ENCODE data around the gene FNDC5. TPM values are rescaled to one million over a fixed set of nuclear protein-coding genes. Genes with fewer than 3 reads are reported as not detected.

FNDC5 gene
- polyA plus RNA-seq (2011; rRNA removed) (0.26 and 0.78 TPM in 2 replicates), polyA plus RNA-seq (2017; fragmentation: RNase III; extraction: RNeasy Plus Mini Kit Qiagen cat#74134 plus additional on column Dnase treatment) (0.35 to 0.99 TPM (median 0.98 TPM) in 3 replicates), polyA minus RNA-seq (2011; rRNA and poly(A)+ RNA removed) (0.97 TPM in 1 of 2 replicates, not detected in the other)
- 0.28 and 0.53 TPM in 2 replicates for polyA plus RNA-seq (2012; cell fraction: cytosol; rRNA removed)
- 0.39 and 0.71 TPM in 2 replicates for polyA plus RNA-seq (2012; cell fraction: nucleus; rRNA removed)

GRCh38 chr1:32870615-32871363 is at the start of gene FNDC5:
FNDC5 (minus strand) TSS chr1:32870912.
- peak within 1 kb of the TSS; percentile 52 to 84; a peak in 4 of 6 replicates for H3K27ac ChIP-seq
- CTCF ChIA-PET = interaction anchor here (0.7 to 3.6 kb wide), 10 partner anchors 9 to 450 kb away, joined by 3 to 22 read pairs (median 4); no protein-coding TSS in a partner anchor
- peak within 1 kb of the TSS; percentile 98 for H3K4me2 ChIP-seq
- TF ChIP-seq NR3C1 (IDR thresholded peaks at IDR 0.05) = no peak
- no peak for TF ChIP-seq HOXB13 (CRISPR knock-in tag; IDR thresholded peaks at IDR 0.05; ENCODE audit: low read depth)
- no peak for TF ChIP-seq KDM1A (IDR thresholded peaks at IDR 0.05; ENCODE audit: low read depth)
- TF ChIP-seq FOSL2 (IDR thresholded peaks at IDR 0.05) = no peak
- TF ChIP-seq FOSL2 (CRISPR knock-in tag; IDR thresholded peaks at IDR 0.05) = no peak
- no peak for TF ChIP-seq JUNB (IDR thresholded peaks at IDR 0.05)
- no peak for TF ChIP-seq ZNF302 (CRISPR knock-in tag; IDR thresholded peaks at IDR 0.05)
- no peak for TF ChIP-seq RAD21 (conservative IDR thresholded peaks at IDR 0.05 in 1 of 2, IDR thresholded peaks at IDR 0.05 in 1 of 2)
- no peak for TF ChIP-seq CHD2 (IDR thresholded peaks at IDR 0.05; ENCODE audit: low read length, partially characterized antibody)
- no peak for TF ChIP-seq POLR2AphosphoS2 (conservative IDR thresholded peaks at IDR 0.05; ENCODE audit: low read length)
- no peak for TF ChIP-seq PHF8 (IDR thresholded peaks at IDR 0.05; ENCODE audit: borderline replicate concordance, low read depth)
- peak; percentile 39 to 66 for ATAC-seq
- DNase-seq (ENCODE audit: low read depth in 1 of 2, low spot score in 1 of 2) = no peak
- H3K4me3 ChIP-seq = peak within 1 kb of the TSS; percentile 58
- POLR2A ChIA-PET = interaction anchor here (1.4 kb wide), 1 partner anchor 210 kb away, joined by 4 read pairs; no protein-coding TSS in a partner anchor
- no CpG with 5 or more reads among the region's 99 CpGs for WGBS (ENCODE audit: missing lambda C conversion rate)
- H3K4me1 ChIP-seq = 0 out of 3 replicates have a peak, but pooled peaks cover 2% of the 10 kb centered on the region
- H3K9me3 ChIP-seq = no peaks in the 10 kb centered on the region
- no peak for FAIRE-seq

- FAIRE-seq = no peak
- POLR2A ChIA-PET = no interaction called here
Measured at GRCh38 chr1:32919811-32920733, 49.4 kb upstream of the FNDC5 start.

More at GRCh38 chr1:32919811-32920733, 49.4 kb upstream of the FNDC5 start:
- TF ChIP-seq EHF (CRISPR knock-in tag; IDR thresholded peaks at IDR 0.05) (no peak), KDM1A (IDR thresholded peaks at IDR 0.05; ENCODE audit: low read depth) (no peak), BCL3 (IDR thresholded peaks at IDR 0.05) (no peak), NR3C1 (IDR thresholded peaks at IDR 0.05) (no peak), EHMT2 (IDR thresholded peaks at IDR 0.05; ENCODE audit: low read depth) (no peak), HOXB13 (CRISPR knock-in tag; IDR thresholded peaks at IDR 0.05; ENCODE audit: low read depth) (no peak), FOXS1 (CRISPR knock-in tag; IDR thresholded peaks at IDR 0.05) (no peak), RFX5 (IDR thresholded peaks at IDR 0.05) (no peak), NFE2L2 (conservative IDR thresholded peaks at IDR 0.05; ENCODE audit: low read length) (no peak), NPAS2 (CRISPR knock-in tag; IDR thresholded peaks at IDR 0.05; ENCODE audit: borderline replicate concordance) (no peak), HEYL (CRISPR knock-in tag; IDR thresholded peaks at IDR 0.05) (no peak), FOSB (CRISPR knock-in tag; IDR thresholded peaks at IDR 0.05) (no peak), HDAC2 (IDR thresholded peaks at IDR 0.05) (no peak), CHD4 (IDR thresholded peaks at IDR 0.05; ENCODE audit: borderline replicate concordance) (no peak), MAZ (IDR thresholded peaks at IDR 0.05; ENCODE audit: borderline replicate concordance, low read depth, low read length) (no peak)
- TF ChIP-seq, protein P1, sequence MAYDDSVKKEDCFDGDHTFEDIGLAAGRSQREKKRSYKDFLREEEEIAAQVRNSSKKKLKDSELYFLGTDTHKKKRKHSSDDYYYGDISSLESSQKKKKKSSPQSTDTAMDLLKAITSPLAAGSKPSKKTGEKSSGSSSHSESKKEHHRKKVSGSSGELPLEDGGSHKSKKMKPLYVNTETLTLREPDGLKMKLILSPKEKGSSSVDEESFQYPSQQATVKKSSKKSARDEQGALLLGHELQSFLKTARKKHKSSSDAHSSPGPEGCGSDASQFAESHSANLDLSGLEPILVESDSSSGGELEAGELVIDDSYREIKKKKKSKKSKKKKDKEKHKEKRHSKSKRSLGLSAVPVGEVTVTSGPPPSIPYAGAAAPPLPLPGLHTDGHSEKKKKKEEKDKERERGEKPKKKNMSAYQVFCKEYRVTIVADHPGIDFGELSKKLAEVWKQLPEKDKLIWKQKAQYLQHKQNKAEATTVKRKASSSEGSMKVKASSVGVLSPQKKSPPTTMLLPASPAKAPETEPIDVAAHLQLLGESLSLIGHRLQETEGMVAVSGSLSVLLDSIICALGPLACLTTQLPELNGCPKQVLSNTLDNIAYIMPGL (CRISPR knock-in tag; IDR thresholded peaks at IDR 0.05; ENCODE audit: borderline replicate concordance) = no peak
- TF ChIP-seq, protein P2, sequence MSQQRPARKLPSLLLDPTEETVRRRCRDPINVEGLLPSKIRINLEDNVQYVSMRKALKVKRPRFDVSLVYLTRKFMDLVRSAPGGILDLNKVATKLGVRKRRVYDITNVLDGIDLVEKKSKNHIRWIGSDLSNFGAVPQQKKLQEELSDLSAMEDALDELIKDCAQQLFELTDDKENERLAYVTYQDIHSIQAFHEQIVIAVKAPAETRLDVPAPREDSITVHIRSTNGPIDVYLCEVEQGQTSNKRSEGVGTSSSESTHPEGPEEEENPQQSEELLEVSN (IDR thresholded peaks at IDR 0.05; ENCODE audit: borderline replicate concordance, low read depth) = no peak
- TF ChIP-seq, protein P3, sequence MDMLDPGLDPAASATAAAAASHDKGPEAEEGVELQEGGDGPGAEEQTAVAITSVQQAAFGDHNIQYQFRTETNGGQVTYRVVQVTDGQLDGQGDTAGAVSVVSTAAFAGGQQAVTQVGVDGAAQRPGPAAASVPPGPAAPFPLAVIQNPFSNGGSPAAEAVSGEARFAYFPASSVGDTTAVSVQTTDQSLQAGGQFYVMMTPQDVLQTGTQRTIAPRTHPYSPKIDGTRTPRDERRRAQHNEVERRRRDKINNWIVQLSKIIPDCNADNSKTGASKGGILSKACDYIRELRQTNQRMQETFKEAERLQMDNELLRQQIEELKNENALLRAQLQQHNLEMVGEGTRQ (IDR thresholded peaks at IDR 0.05) = no peak
- H3K27ac ChIP-seq = peak overlapping the region in 1 of 2 experiments; percentile 18; a peak in 1 of 6 replicates
- 76% methylated on average over 11 of the region's 11 CpGs for WGBS (ENCODE audit: missing lambda C conversion rate)
- DNase-seq (ENCODE audit: low read depth in 1 of 2, low spot score in 1 of 2) = no peak
- H3K9me3 ChIP-seq = no peaks in the 10 kb centered on the region
- H3K4me3 ChIP-seq = no peak overlapping the region
- no peak overlapping the region for H3K4me2 ChIP-seq
- ATAC-seq = no peak
- H3K4me1 ChIP-seq = no peaks in the 10 kb centered on the region
- CTCF ChIA-PET = interaction anchor here (0.9 to 4.9 kb wide), 3 partner anchors 13 to 87 kb away, joined by 3 to 30 read pairs (median 4); no protein-coding TSS in a partner anchor
